ENCODE data around the gene MYL5.

DNA sequence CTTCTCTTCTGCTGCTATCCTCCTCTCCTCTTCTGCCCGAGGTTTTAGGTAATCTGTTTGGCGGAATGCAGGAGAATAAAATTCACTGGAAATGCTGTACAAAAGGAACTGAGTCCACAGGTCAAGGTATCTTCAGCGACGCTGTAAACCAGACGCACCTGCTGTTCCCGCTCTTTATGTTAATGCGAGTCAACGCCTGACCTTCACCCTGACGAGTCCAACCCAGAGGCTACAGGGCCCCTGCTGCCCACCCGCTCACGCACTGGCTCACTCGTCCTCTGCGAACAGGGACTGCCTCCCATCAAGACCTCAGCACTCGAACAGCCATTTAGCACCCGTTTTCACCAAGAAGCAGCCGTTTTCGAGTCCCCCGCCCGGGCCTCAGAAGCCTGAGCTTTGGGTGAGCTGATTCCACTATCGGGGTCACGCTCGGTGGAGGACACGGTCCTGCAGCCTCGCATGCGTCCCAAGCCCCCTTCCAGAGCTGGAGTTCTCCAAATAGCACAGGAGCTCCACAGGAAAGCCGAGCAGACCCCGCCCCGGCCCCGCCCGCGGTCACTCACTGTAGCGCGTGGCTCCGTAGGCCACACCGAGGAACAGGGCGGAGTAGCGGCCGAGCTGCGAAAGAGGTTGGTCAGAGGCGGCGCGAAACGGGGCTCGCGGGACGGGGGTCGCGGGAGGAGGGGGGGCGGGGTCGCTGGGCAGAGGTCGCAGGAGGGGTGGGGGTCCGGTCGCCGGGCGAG lies 822 bp upstream of the MYL5 start:
- TF ChIP-seq, protein P1, sequence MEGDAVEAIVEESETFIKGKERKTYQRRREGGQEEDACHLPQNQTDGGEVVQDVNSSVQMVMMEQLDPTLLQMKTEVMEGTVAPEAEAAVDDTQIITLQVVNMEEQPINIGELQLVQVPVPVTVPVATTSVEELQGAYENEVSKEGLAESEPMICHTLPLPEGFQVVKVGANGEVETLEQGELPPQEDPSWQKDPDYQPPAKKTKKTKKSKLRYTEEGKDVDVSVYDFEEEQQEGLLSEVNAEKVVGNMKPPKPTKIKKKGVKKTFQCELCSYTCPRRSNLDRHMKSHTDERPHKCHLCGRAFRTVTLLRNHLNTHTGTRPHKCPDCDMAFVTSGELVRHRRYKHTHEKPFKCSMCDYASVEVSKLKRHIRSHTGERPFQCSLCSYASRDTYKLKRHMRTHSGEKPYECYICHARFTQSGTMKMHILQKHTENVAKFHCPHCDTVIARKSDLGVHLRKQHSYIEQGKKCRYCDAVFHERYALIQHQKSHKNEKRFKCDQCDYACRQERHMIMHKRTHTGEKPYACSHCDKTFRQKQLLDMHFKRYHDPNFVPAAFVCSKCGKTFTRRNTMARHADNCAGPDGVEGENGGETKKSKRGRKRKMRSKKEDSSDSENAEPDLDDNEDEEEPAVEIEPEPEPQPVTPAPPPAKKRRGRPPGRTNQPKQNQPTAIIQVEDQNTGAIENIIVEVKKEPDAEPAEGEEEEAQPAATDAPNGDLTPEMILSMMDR (IDR thresholded peaks at IDR 0.05; ENCODE audit: insufficient read depth, low read length, poor library complexity, severe bottlenecking), result no peak
- TF ChIP-seq EZH2phosphoT487 (conservative IDR thresholded peaks at IDR 0.05; ENCODE audit: low read length), result no peak
